Measurements from ENCODE around the gene LIF.

GRCh38 chr22:30270832-30271231 is 24.3 kb upstream of the LIF start:
- TF ChIP-seq CTCF (conservative IDR thresholded peaks at IDR 0.05; ENCODE audit: low read length) (no peak), EZH2phosphoT487 (IDR thresholded peaks at IDR 0.05; ENCODE audit: borderline replicate concordance) (no peak)
